Brain microvascular endothelial cell (primary cell): ENCODE measurements around the gene DDX10.
A peak's percentile ranks its signal among the peaks of the same experiment; 100 is the strongest.

Experiments
- DNase-seq: peaks from one replicate; pipeline ENCODE4 v3.0.0-alpha.2; 2020
- H3K27ac ChIP-seq: fragments of 250-450 bp; sonication (Bioruptor Pico); 2 replicates; pipeline ENCODE4 v1.5.1; 2020; ENCODE audit warnings: mild to moderate bottlenecking, moderate library complexity
- H3K27me3 ChIP-seq: fragments of 250-450 bp; sonication (Bioruptor Pico); replicated peaks from 2 replicates; pipeline ENCODE4 v1.5.1; 2020; ENCODE audit warnings: mild to moderate bottlenecking
- H3K36me3 ChIP-seq: fragments of 250-450 bp; sonication (Bioruptor Pico); replicated peaks from 2 replicates; pipeline ENCODE4 v1.5.1; 2020; ENCODE audit warnings: mild to moderate bottlenecking
- H3K4me3 ChIP-seq: 2 replicates; pipeline ENCODE4 v1.5.1; 2011; ENCODE audit warnings: low read depth, mild to moderate bottlenecking, control low read depth, low read length, moderate library complexity
- CTCF ChIP-seq: IDR thresholded peaks from 2 replicates; pipeline ENCODE4 v1.5.1; 2011; ENCODE audit warnings: low read depth, mild to moderate bottlenecking, moderate library complexity, low read length, control low read depth, inconsistent platforms; ENCODE audit errors: missing control alignments
- in situ Hi-C: cut with HindIII; loops from 2 replicates; pipeline ENCODE4 v1.10.0; 2017; ENCODE audit warnings: low sequenced_read_pairs, low pct_ligation_motif_present

DDX10 gene

DNA sequence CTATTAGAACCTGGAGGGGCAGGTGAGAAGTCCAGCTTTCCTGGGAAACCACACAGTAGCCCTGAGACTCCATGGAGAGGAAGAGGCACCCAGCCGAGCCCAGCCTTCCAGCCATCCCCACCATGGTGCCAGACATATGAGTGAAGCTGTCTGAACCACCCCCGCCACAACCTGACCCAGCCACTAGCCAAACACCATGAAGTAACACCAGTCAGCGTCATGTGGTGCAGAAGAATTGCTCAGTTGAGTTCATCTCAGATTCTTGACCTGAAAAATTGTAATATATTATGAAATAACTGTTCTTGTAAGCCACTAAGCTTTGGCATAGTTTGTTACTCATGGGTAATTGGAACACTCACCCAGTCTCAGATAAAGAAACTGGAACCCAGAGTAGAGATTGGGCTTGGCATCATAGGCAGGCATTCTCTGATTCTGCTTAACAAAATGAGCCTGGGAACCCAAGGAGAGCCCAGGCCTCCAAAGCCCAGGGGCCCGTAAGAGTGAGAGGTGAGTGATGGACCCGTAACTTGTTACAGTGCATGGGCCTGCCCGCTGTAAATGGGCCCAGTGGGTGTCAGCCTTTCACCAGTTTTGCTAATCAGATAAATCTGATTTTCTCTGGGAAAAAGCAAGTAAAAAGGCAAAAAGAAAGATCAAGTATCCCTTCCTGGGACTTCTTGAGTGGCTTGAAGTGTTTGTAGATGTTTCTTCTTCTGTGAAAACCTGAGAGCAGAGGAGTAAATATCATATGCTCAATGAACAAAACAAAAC, 305.5 kb downstream of the DDX10 start:
- Histone ChIP-seq H3K27me3 (no peaks in the 10 kb centered on the region), H3K27ac (no peak overlapping the region), H3K36me3 (no peaks in the 10 kb centered on the region), H3K4me3 (no peak overlapping the region)
- in situ Hi-C loops = no loop called here
- DNase-seq = no peak
- TF ChIP-seq CTCF = peak; percentile 29

DNA sequence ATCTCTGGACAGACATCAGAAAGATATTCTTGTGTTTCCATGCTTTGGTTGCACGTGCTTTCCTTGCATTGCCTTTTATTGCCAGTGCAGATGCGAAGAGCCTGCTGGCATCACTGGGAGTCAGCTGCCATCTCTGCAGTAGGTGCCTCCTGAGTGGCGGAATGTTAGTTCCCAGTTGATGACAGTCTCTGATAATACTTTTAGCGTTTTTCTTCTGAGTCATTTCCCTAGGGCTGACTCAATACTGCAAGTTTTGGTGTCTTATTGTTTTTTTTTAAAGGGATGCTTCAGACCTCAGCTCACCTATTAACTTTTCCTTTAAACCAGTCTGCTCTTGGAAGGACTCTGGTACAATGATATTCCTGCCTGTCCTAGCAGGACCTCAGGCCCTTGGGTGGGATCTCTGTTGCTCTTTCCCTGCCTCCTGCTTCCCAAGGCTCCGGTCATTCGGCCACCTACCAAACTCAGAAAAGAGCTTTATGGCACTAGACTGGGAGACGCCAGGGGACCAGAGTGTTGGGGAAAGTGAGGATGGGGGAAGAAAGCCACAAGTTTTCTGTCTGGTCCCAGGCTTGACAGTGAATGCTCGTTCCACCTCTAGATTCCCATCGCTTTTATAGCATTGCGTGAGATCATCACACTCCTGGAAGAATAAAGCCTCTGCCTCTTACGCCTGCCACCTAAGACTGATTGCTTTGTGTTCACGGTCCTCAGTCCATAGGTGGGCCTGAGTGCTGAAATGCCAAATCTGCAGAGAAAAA, 308.7 kb downstream of the DDX10 start:
- Histone ChIP-seq H3K27me3 (no peaks in the 10 kb centered on the region), H3K4me3 (no peak overlapping the region), H3K27ac (no peak overlapping the region), H3K36me3 (no peaks in the 10 kb centered on the region)
- in situ Hi-C loops = no loop called here
- DNase-seq = peak; percentile 64
- TF ChIP-seq CTCF = no peak

- no peaks in the 10 kb centered on the region for H3K27me3 ChIP-seq
- H3K27ac ChIP-seq = no peak overlapping the region
- no peaks in the 10 kb centered on the region for H3K36me3 ChIP-seq
- H3K4me3 ChIP-seq = no peak overlapping the region
- no peak for DNase-seq
- in situ Hi-C loops = no loop called here
- TF ChIP-seq CTCF = no peak
Observed at GRCh38 chr11:108975026-108975425, 310.2 kb downstream of the DDX10 start.

DNA sequence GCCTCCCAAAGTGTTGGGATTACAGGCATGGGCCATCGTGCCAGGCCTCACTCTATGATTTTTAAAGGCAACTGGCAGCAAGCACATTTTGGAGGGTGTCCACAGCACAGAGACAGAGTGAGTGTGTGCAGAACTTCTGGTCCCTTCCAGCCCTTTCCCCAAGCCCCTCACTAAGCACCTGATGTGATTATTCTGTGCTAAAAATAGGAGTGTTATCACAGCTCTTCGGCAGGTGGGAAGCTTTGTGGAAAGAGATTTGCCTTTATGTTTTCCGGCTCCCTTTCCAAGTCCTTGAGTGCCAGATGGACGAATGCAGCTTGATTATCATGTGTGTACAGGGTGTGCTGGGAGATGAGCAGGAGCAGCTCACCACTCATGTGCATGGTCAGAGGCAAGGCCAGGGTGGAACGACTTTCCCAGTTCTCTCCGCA, 310.8 kb downstream of the DDX10 start:
- no peak for DNase-seq
- no peak overlapping the region for H3K27ac ChIP-seq
- in situ Hi-C loops = no loop called here
- TF ChIP-seq CTCF = no peak
- no peaks in the 10 kb centered on the region for H3K36me3 ChIP-seq
- H3K4me3 ChIP-seq = no peak overlapping the region
- no peaks in the 10 kb centered on the region for H3K27me3 ChIP-seq

DNA sequence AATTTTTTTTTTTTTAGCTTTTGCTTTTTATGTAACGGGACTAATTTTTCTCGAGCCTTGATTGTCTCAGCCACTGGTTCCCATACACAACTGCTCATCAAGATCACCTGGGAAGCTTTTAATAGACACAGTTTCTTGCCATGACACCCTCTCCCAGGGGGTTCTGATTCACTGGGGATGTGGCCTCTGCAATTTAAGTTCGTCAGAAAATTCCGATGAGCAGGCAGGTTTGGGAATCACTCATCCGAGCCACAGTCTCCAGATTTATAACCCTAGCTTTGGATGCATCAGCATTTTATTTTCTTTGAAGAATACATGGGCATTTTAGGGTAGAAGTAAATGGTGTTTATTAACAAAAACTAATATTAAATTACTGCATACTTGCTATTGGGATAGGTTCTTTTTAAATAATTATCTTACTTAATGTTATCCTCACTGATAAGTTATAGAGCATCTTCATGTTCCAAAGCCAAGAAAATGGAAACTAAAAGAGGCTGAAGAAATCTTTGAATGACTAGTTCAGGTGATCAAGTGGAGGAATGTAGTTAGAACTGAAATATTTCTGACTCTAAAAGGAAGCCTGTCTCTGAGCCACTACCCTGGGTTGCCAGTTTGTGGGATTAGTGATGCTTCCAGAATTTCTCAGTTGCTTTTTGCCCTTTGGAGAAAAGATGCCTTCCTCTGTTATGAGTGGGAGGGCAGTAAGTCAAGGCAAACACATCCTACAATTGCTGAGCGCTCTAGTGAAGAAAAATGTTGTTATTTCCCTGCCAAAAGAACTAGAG, 319.0 kb downstream of the DDX10 start:
- no peak for TF ChIP-seq CTCF
- H3K36me3 ChIP-seq = no peaks in the 10 kb centered on the region
- in situ Hi-C loops = no loop called here
- peak; percentile 22 for DNase-seq
- no peak overlapping the region for H3K27ac ChIP-seq
- H3K27me3 ChIP-seq = no peaks in the 10 kb centered on the region
- H3K4me3 ChIP-seq = no peak overlapping the region
